22Rv1 (cell line): ENCODE data around the gene KCNH8.

ENCODE experiments used
- ZFX ChIP-seq: fragments of 450-650 bp; IDR thresholded peaks from 2 replicates; pipeline ENCODE4 v1.6.1; 2017; ENCODE audit warnings: antibody characterized with exemption, borderline replicate concordance
- TF ChIP-seq, protein P1 (sequence below): fragments of 450-650 bp; IDR thresholded peaks from 2 replicates; pipeline ENCODE4 v1.5.1; 2017; ENCODE audit warnings: mild to moderate bottlenecking

DNA sequence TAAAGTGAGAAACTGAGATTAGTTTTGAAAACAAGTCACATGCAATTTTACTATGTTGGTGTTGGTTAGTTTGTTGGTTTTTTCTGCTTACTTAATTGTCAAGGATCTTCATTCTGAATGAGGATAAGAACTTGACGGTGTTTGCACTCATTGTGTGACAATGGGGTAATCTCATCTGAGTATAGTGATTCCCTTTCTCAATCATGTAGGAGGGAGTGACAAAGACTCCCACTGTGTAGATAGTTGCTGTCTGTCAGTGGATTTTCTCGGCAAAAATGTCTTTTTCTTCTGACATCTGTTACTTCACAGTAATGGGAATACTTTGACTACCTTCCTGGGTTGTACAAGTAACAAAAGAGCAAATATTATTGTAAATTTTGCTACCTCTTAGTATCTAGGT lies 23.5 kb downstream of the KCNH8 start:
- TF ChIP-seq, protein P1, sequence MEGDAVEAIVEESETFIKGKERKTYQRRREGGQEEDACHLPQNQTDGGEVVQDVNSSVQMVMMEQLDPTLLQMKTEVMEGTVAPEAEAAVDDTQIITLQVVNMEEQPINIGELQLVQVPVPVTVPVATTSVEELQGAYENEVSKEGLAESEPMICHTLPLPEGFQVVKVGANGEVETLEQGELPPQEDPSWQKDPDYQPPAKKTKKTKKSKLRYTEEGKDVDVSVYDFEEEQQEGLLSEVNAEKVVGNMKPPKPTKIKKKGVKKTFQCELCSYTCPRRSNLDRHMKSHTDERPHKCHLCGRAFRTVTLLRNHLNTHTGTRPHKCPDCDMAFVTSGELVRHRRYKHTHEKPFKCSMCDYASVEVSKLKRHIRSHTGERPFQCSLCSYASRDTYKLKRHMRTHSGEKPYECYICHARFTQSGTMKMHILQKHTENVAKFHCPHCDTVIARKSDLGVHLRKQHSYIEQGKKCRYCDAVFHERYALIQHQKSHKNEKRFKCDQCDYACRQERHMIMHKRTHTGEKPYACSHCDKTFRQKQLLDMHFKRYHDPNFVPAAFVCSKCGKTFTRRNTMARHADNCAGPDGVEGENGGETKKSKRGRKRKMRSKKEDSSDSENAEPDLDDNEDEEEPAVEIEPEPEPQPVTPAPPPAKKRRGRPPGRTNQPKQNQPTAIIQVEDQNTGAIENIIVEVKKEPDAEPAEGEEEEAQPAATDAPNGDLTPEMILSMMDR: no peak
- TF ChIP-seq ZFX: no peak
